ENCODE data around the gene AUTS2. TPM values are rescaled to one million over a fixed set of nuclear protein-coding genes. Genes with fewer than 3 reads are reported as not detected.

AUTS2 gene
- total RNA-seq, 2 experiments from 2014 or later: 16.9 to 17.7 TPM

GRCh38 chr7:69847921-69848612 lies 249.8 kb downstream of the AUTS2 start:
- DNase-seq: no peak
- CTCF ChIA-PET: no interaction called here
- Mint-ChIP-seq H3K27me3 (peaks cover 7% of the 10 kb centered on the region), H3K36me3 (ENCODE audit: low read depth) (no peaks in the 10 kb centered on the region), H3K4me3 (no peak overlapping the region), H3K9me3 (no peaks in the 10 kb centered on the region), H3K4me1 (no peaks in the 10 kb centered on the region), H3K27ac (no peak overlapping the region)
- POLR2A ChIA-PET: no interaction called here

- Mint-ChIP-seq H3K36me3 (ENCODE audit: low read depth) (no peaks in the 10 kb centered on the region), H3K4me3 (no peak overlapping the region), H3K9me3 (no peaks in the 10 kb centered on the region), H3K27ac (no peak overlapping the region), H3K4me1 (no peaks in the 10 kb centered on the region), H3K27me3 (no peaks in the 10 kb centered on the region)
- ChIA-PET CTCF (no interaction called here), POLR2A (no interaction called here)
- no peak for DNase-seq
Measured at GRCh38 chr7:69849268-69849667, 251.0 kb downstream of the AUTS2 start.

- POLR2A ChIA-PET: no interaction called here
- H3K27ac Mint-ChIP-seq: no peak overlapping the region
- H3K36me3 Mint-ChIP-seq (ENCODE audit: low read depth): no peaks in the 10 kb centered on the region
- no peak for DNase-seq
- H3K4me1 Mint-ChIP-seq: no peaks in the 10 kb centered on the region
- H3K4me3 Mint-ChIP-seq: no peak overlapping the region
- no peaks in the 10 kb centered on the region for H3K27me3 Mint-ChIP-seq
- CTCF ChIA-PET: no interaction called here
- H3K9me3 Mint-ChIP-seq: no peaks in the 10 kb centered on the region
Measured at GRCh38 chr7:69857014-69857413, 258.7 kb downstream of the AUTS2 start.

- ChIA-PET POLR2A (no interaction called here), CTCF (no interaction called here)
- Mint-ChIP-seq H3K27me3 (no peaks in the 10 kb centered on the region), H3K4me1 (no peaks in the 10 kb centered on the region), H3K27ac (no peak overlapping the region), H3K9me3 (no peaks in the 10 kb centered on the region), H3K36me3 (ENCODE audit: low read depth) (no peaks in the 10 kb centered on the region), H3K4me3 (no peak overlapping the region)
- no peak for DNase-seq
Measured at GRCh38 chr7:69858471-69858870, 260.2 kb downstream of the AUTS2 start.

GRCh38 chr7:69859342-69859741 lies 261.1 kb downstream of the AUTS2 start:
- Mint-ChIP-seq H3K36me3 (ENCODE audit: low read depth) (no peaks in the 10 kb centered on the region), H3K4me3 (no peak overlapping the region), H3K27ac (no peak overlapping the region), H3K4me1 (no peaks in the 10 kb centered on the region), H3K27me3 (no peaks in the 10 kb centered on the region), H3K9me3 (no peaks in the 10 kb centered on the region)
- POLR2A ChIA-PET: no interaction called here
- CTCF ChIA-PET: no interaction called here
- no peak for DNase-seq

GRCh38 chr7:69860486-69860885 lies 262.2 kb downstream of the AUTS2 start:
- no peaks in the 10 kb centered on the region for H3K9me3 Mint-ChIP-seq
- ChIA-PET CTCF (no interaction called here), POLR2A (no interaction called here)
- H3K36me3 Mint-ChIP-seq (ENCODE audit: low read depth): no peaks in the 10 kb centered on the region
- no peak for DNase-seq
- no peak overlapping the region for H3K4me3 Mint-ChIP-seq
- H3K27ac Mint-ChIP-seq: no peak overlapping the region
- no peaks in the 10 kb centered on the region for H3K4me1 Mint-ChIP-seq
- no peaks in the 10 kb centered on the region for H3K27me3 Mint-ChIP-seq

GRCh38 chr7:69860941-69861622 lies 262.8 kb downstream of the AUTS2 start:
- ChIA-PET POLR2A (no interaction called here), CTCF (no interaction called here)
- H3K27ac Mint-ChIP-seq: no peak overlapping the region
- H3K27me3 Mint-ChIP-seq: peaks cover 4% of the 10 kb centered on the region
- H3K4me3 Mint-ChIP-seq: no peak overlapping the region
- H3K4me1 Mint-ChIP-seq: no peaks in the 10 kb centered on the region
- H3K9me3 Mint-ChIP-seq: no peaks in the 10 kb centered on the region
- DNase-seq: no peak
- no peaks in the 10 kb centered on the region for H3K36me3 Mint-ChIP-seq (ENCODE audit: low read depth)

- Mint-ChIP-seq H3K4me3 (no peak overlapping the region), H3K4me1 (no peaks in the 10 kb centered on the region), H3K36me3 (ENCODE audit: low read depth) (no peaks in the 10 kb centered on the region), H3K9me3 (no peaks in the 10 kb centered on the region), H3K27me3 (peaks cover 4% of the 10 kb centered on the region), H3K27ac (no peak overlapping the region)
- POLR2A ChIA-PET: no interaction called here
- CTCF ChIA-PET: no interaction called here
- DNase-seq: no peak
Measured at GRCh38 chr7:69862413-69863064, 264.3 kb downstream of the AUTS2 start.

GRCh38 chr7:69864274-69864673 lies 266.0 kb downstream of the AUTS2 start:
- ChIA-PET POLR2A (no interaction called here), CTCF (no interaction called here)
- Mint-ChIP-seq H3K9me3 (no peaks in the 10 kb centered on the region), H3K4me1 (no peaks in the 10 kb centered on the region), H3K4me3 (no peak overlapping the region), H3K36me3 (ENCODE audit: low read depth) (no peaks in the 10 kb centered on the region), H3K27ac (no peak overlapping the region), H3K27me3 (peaks cover 4% of the 10 kb centered on the region)
- DNase-seq: no peak

GRCh38 chr7:69864822-69865221 lies 266.5 kb downstream of the AUTS2 start:
- Mint-ChIP-seq H3K27ac (no peak overlapping the region), H3K36me3 (ENCODE audit: low read depth) (no peaks in the 10 kb centered on the region), H3K27me3 (peaks cover 4% of the 10 kb centered on the region), H3K4me1 (no peaks in the 10 kb centered on the region), H3K4me3 (no peak overlapping the region), H3K9me3 (no peaks in the 10 kb centered on the region)
- no peak for DNase-seq
- POLR2A ChIA-PET: no interaction called here
- CTCF ChIA-PET: no interaction called here

GRCh38 chr7:69868921-69869320 lies 270.6 kb downstream of the AUTS2 start:
- no peak overlapping the region for H3K27ac Mint-ChIP-seq
- H3K36me3 Mint-ChIP-seq (ENCODE audit: low read depth): no peaks in the 10 kb centered on the region
- no peaks in the 10 kb centered on the region for H3K4me1 Mint-ChIP-seq
- POLR2A ChIA-PET: no interaction called here
- no peaks in the 10 kb centered on the region for H3K9me3 Mint-ChIP-seq
- DNase-seq: no peak
- H3K27me3 Mint-ChIP-seq: peaks cover 4% of the 10 kb centered on the region
- CTCF ChIA-PET: no interaction called here
- no peak overlapping the region for H3K4me3 Mint-ChIP-seq

GRCh38 chr7:69871213-69871885 lies 273.1 kb downstream of the AUTS2 start:
- ChIA-PET CTCF (no interaction called here), POLR2A (no interaction called here)
- Mint-ChIP-seq H3K27ac (no peak overlapping the region), H3K27me3 (no peaks in the 10 kb centered on the region), H3K36me3 (ENCODE audit: low read depth) (no peaks in the 10 kb centered on the region), H3K4me1 (no peaks in the 10 kb centered on the region), H3K4me3 (no peak overlapping the region), H3K9me3 (no peaks in the 10 kb centered on the region)
- no peak for DNase-seq

GRCh38 chr7:69871886-69872569 lies 273.8 kb downstream of the AUTS2 start:
- no peaks in the 10 kb centered on the region for H3K4me1 Mint-ChIP-seq
- no peaks in the 10 kb centered on the region for H3K27me3 Mint-ChIP-seq
- H3K4me3 Mint-ChIP-seq: no peak overlapping the region
- ChIA-PET POLR2A (no interaction called here), CTCF (no interaction called here)
- DNase-seq: no peak
- no peaks in the 10 kb centered on the region for H3K9me3 Mint-ChIP-seq
- H3K27ac Mint-ChIP-seq: no peak overlapping the region
- no peaks in the 10 kb centered on the region for H3K36me3 Mint-ChIP-seq (ENCODE audit: low read depth)
